ENCODE results near the gene SURF1.

- TF ChIP-seq GATAD2B (IDR thresholded peaks at IDR 0.05; ENCODE audit: borderline replicate concordance) (no peak), CTCF (IDR thresholded peaks at IDR 0.05 in 2 of 3, conservative IDR thresholded peaks at IDR 0.05 in 1 of 3; ENCODE audit: insufficient read depth in 2 of 3, low read depth in 1 of 3, low read length in 3 of 3) (no peak), TSC22D4 (tag; IDR thresholded peaks at IDR 0.05) (no peak), TCF3 (CRISPR knock-in tag; IDR thresholded peaks at IDR 0.05) (no peak), TGIF2 (CRISPR knock-in tag; IDR thresholded peaks at IDR 0.05) (no peak), FOXA1 (IDR thresholded peaks at IDR 0.05; ENCODE audit: borderline replicate concordance) (no peak), POLR2AphosphoS5 (IDR thresholded peaks at IDR 0.05; ENCODE audit: control insufficient read depth, insufficient read depth, low read depth, low read length) (no peak), MGA (IDR thresholded peaks at IDR 0.05) (no peak), ZNF511 (CRISPR knock-in tag; IDR thresholded peaks at IDR 0.05) (no peak)
These were observed 41.6 kb upstream of the SURF1 start for GRCh38 chr9:133397895-133398294.
